Measurements from ENCODE around the gene SPATA3.

Gene SPATA3

DNA sequence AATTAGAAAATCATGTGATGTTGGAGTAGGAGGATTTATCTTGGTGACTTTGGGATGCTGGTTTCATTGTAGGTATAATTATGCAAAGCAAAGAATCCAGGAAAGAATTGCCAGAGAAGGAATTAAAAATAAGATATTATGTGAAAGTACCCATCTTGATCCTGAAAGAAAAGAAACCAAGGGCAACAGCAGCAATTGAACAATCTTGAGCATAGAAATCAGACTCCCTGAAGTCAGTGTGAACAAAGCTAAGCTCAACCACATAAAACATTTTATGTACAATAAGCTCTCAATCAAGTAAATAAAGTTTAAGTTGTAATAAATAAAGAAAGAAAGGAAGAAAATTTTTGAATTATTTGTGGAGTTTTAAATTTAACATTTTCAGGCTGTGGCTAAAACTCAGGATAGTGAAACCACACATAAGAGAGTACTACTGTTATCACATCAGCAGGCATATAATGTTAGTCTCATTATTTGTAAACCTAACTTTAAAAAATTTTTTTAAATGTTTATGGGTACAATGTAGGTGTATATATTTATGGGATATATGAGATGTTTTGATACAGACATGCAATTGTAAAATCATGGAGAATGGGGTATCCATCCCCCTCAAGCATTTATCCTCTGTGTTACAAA, 38.0 kb upstream of the SPATA3 start:
- Histone ChIP-seq H3K4me3 (ENCODE audit: insufficient read depth, low read length, poor library complexity, severe bottlenecking) (no peak overlapping the region), H3K27me3 (ENCODE audit: low read length) (no peaks in the 10 kb centered on the region), H3K9ac (ENCODE audit: low read length) (no peak overlapping the region), H2AFZ (ENCODE audit: low read depth, low read length, severe bottlenecking) (peak overlapping the region; percentile 37), H4K20me1 (ENCODE audit: low read depth, low read length) (no peaks in the 10 kb centered on the region), H3K9me2 (replicated peaks; ENCODE audit: insufficient read depth, low read length) (no peaks in the 10 kb centered on the region), H3K4me2 (ENCODE audit: low read depth, low read length, poor library complexity, severe bottlenecking) (peak overlapping the region; percentile 33), H3K27ac (ENCODE audit: low read depth, low read length) (no peak overlapping the region), H3K36me3 (ENCODE audit: low read length) (no peaks in the 10 kb centered on the region), H3F3A (ENCODE audit: insufficient read depth) (no peaks in the 10 kb centered on the region), H3K9me3 (ENCODE audit: insufficient read depth, low read length) (no peaks in the 10 kb centered on the region), H3K79me2 (ENCODE audit: insufficient read depth, low read length) (no peaks in the 10 kb centered on the region)
- TF ChIP-seq CTCF (IDR thresholded peaks at IDR 0.05; ENCODE audit: insufficient read depth, low read length, poor library complexity, severe bottlenecking) (no peak), EZH2phosphoT487 (conservative IDR thresholded peaks at IDR 0.05; ENCODE audit: low read length) (no peak)

- no peaks in the 10 kb centered on the region for H4K20me1 ChIP-seq (ENCODE audit: low read depth, low read length)
- no peaks in the 10 kb centered on the region for H3K79me2 ChIP-seq (ENCODE audit: insufficient read depth, low read length)
- H3K4me3 ChIP-seq (ENCODE audit: insufficient read depth, low read length, poor library complexity, severe bottlenecking): no peak overlapping the region
- no peak overlapping the region for H3K4me2 ChIP-seq (ENCODE audit: low read depth, low read length, poor library complexity, severe bottlenecking)
- H3K27me3 ChIP-seq (ENCODE audit: low read length): no peaks in the 10 kb centered on the region
- H2AFZ ChIP-seq (ENCODE audit: low read depth, low read length, severe bottlenecking): no peak overlapping the region
- no peaks in the 10 kb centered on the region for H3K9me2 ChIP-seq (replicated peaks; ENCODE audit: insufficient read depth, low read length)
- no peaks in the 10 kb centered on the region for H3K9me3 ChIP-seq (ENCODE audit: insufficient read depth, low read length)
- H3K36me3 ChIP-seq (ENCODE audit: low read length): no peaks in the 10 kb centered on the region
- H3K27ac ChIP-seq (ENCODE audit: low read depth, low read length): no peak overlapping the region
- no peak overlapping the region for H3K9ac ChIP-seq (ENCODE audit: low read length)
- no peaks in the 10 kb centered on the region for H3F3A ChIP-seq (ENCODE audit: insufficient read depth)
- no peak for TF ChIP-seq EZH2phosphoT487 (conservative IDR thresholded peaks at IDR 0.05; ENCODE audit: low read length)
- TF ChIP-seq CTCF (IDR thresholded peaks at IDR 0.05; ENCODE audit: insufficient read depth, low read length, poor library complexity, severe bottlenecking): no peak
Observed at GRCh38 chr2:230958820-230959756, 36.8 kb upstream of the SPATA3 start.

DNA sequence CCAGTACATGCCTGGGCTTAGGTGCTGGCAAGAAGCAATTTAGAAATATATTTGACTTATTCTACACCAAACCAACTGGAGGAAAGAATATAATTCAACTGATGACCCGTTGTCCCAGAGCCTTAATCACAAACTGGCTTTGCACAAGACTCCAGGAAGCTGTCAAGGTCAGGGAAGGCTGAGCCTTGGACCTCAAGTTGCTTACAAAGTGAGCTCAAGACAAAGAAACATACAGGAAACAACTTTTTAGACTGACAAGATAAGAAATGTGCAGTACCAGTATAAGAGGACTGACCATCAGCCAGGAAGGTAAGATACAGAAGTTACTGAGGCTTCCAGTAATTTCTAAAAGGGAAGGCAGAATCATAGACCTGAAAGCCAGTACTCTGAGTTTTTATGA, 35.9 kb upstream of the SPATA3 start:
- Histone ChIP-seq H3K27ac (ENCODE audit: low read depth, low read length) (no peak overlapping the region), H3F3A (ENCODE audit: insufficient read depth) (no peaks in the 10 kb centered on the region), H3K9me3 (ENCODE audit: insufficient read depth, low read length) (no peaks in the 10 kb centered on the region), H3K4me3 (ENCODE audit: insufficient read depth, low read length, poor library complexity, severe bottlenecking) (no peak overlapping the region), H2AFZ (ENCODE audit: low read depth, low read length, severe bottlenecking) (no peak overlapping the region), H3K79me2 (ENCODE audit: insufficient read depth, low read length) (no peaks in the 10 kb centered on the region), H3K36me3 (ENCODE audit: low read length) (no peaks in the 10 kb centered on the region), H3K27me3 (ENCODE audit: low read length) (no peaks in the 10 kb centered on the region), H3K9ac (ENCODE audit: low read length) (no peak overlapping the region), H4K20me1 (ENCODE audit: low read depth, low read length) (no peaks in the 10 kb centered on the region), H3K4me2 (ENCODE audit: low read depth, low read length, poor library complexity, severe bottlenecking) (no peak overlapping the region), H3K9me2 (replicated peaks; ENCODE audit: insufficient read depth, low read length) (no peaks in the 10 kb centered on the region)
- no peak for TF ChIP-seq EZH2phosphoT487 (conservative IDR thresholded peaks at IDR 0.05; ENCODE audit: low read length)
- no peak for TF ChIP-seq CTCF (IDR thresholded peaks at IDR 0.05; ENCODE audit: insufficient read depth, low read length, poor library complexity, severe bottlenecking)

Measured in SU-DHL-6 (cell line).